Measurements from ENCODE around the gene CD4.

The CD4 gene

DNA sequence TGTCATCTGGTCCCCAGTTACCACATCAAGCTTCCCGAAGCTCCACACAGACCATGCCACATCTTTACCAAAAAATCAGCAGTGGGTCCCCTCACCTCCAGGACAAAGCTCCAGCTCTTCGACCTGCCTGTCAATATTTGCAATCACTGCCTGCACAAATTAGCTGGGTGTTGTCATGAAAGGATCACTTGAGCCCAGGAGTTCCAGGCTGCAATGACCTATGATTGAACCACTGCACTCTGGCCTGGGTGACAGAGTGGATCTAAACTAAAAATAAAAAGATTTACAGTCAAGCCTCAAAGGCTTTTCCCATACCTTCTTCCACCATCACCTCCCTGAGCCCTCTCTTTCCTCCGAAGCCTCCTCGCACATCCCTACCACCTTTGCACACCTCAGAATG is 7.2 kb downstream of the CD4 start:
- peak in 2 of 10 donors; percentile 5 to 8 for DNase-seq
- intact Hi-C loops (cut with DNase I) = no loop called here

DNA sequence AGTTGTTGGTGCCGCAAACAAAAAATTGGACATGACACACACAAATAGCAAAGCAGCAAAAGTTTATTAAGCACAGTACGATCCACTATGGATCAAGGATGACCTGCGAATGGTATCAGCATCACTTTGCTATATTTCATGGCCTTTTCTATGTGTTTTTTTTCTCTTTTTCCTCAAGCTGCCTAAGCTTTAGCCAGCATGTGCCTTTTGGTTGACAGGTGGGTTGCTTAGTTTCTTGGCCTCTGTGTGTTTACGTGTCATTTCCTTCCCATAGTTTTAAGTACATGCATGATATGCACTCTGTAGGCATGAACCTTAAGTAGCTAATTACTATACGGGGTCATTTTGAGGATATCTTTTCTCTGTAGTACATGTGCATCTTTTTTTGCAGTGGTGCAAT is 9.8 kb downstream of the CD4 start:
- peak in 1 of 10 donors; percentile 2 for DNase-seq
- intact Hi-C loops (cut with DNase I) = no loop called here

DNA sequence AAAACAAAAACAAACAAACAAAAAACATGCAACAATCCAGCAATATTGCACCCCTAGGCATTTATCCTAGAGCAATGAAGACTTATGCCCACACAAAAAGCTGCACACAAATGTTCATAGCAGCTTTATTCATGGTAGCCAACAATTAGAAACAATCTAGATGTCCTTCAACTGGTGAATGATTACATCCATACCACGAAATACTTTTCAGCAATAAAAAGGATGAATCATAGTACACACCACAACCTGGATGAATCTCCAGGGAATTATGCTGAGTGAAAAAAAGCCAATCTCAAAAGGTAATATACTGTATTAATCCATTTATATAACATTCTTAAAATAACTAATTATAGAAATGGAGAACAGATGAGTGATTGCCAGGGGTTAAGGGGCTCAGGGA is 17.8 kb downstream of the CD4 start:
- DNase-seq = no peak
- intact Hi-C loops (cut with DNase I) = no loop called here

DNA sequence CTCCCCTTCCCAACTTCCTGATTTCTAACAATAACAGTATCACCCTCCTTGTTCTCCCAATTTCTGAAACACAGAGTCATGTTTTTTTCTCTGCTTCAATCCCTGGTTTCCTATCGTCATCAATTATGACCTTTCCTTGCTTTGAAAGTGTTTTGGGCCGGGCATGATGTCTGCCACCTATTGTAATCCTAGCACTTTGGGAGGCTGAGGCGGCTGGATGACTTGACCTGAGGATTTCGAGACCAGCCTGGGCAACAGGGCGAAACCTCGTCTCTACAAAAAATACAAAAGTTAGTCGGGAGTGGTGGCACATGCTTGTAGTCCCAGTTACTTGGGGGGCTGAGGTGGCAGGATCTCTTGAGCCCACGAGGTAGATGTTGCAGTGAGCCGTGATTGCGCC is 19.7 kb downstream of the CD4 start:
- intact Hi-C loops (cut with DNase I) = no loop called here
- peak in 2 of 10 donors; percentile 22 to 34 for DNase-seq

DNA sequence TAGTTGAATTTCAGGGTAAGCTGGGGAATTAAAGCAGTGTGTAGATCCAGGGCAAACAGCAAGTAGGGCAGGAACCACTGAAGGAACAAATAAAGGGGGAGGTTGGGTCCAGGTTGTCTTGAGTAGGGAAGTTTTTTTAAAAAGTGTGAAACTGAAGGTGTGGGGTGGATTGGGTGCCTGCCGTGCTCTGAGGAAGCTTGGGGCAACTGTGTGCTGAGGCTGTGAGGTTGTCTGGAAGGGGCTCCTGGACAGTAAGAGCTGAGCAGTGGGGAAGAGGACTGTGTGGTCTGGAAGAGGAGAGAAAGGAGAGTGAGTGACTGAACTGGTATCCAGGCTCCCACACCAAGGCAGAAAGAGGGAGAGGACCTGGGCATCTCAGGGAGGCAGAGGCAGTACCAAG is 21.4 kb downstream of the CD4 start:
- intact Hi-C loops (cut with DNase I) = no loop called here
- DNase-seq = peak in 2 of 10 donors; percentile 24 to 32

DNA sequence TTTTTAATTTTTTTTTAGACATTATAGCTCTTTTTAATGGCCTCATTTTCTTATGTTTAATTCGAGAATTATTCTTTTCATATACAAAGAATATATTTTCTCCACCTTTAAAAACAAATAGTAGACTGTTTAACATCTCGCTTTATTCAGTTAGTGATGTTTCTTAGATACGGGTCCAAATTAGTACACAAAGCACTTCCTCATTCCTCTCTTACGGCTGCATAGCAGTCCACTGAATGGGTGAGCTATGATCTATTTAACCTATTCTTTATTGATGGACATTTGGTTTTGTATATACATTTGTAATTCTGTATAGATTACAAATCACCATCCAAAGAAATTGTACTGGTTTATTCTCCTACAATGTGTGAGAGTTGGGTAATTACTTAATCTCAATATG is 24.0 kb downstream of the CD4 start:
- DNase-seq = no peak
- intact Hi-C loops (cut with DNase I) = no loop called here

DNA sequence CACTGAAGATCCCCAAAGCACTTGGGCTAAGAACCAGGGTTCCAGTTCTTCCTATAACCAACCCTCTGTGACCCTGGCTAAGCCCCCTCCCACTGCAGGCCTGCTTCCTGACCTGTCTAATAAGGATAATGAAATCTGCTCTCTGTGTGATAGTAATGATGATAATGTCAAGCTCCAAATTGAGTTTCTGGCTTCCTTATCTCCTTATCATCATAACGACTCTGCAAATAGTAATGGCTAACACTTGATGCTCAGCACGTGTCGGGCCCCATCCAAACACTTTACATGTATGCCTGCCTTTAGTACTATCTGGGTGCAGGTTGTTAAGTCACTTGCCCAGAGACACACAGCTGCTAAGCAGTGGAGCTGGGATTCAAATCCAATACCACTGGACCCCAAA is 27.3 kb downstream of the CD4 start:
- intact Hi-C loops (cut with DNase I) = no loop called here
- DNase-seq = peak in 1 of 10 donors; percentile 8

DNA sequence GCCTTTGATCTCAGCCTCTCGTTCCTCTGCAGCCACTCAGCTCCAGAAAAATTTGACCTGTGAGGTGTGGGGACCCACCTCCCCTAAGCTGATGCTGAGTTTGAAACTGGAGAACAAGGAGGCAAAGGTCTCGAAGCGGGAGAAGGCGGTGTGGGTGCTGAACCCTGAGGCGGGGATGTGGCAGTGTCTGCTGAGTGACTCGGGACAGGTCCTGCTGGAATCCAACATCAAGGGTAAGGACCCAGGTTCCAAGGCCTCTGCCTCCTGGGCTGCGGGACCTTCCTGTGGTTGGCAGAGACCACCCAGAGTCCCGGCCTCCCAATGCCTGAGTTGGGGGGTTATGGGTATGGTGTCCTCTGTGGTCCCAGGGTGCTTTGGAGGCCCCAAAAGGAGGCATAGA is 27.8 kb downstream of the CD4 start:
- DNase-seq = peak in 2 of 10 donors; percentile 25 to 79
- intact Hi-C loops (cut with DNase I) = no loop called here

DNA sequence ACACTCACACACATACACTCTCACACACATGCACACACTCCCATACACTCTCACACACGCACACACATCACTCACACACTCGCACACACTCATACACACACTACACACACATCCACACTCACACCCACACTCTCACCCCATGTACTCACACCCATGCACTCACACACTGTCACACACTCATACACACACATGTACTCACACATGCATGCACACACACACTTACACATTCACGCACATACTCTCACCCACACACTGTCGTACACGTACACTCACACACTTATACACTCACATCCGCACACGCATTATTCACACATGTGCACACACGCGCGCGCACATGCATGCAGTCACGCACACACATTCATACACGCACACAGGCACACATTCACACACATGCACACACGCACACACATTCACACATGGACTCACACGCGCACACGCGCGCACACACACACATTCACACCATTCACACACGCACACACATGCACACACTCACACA is 28.4 kb downstream of the CD4 start:
- intact Hi-C loops (cut with DNase I) = no loop called here
- DNase-seq = peak in 2 of 10 donors; percentile 4 to 43

DNA sequence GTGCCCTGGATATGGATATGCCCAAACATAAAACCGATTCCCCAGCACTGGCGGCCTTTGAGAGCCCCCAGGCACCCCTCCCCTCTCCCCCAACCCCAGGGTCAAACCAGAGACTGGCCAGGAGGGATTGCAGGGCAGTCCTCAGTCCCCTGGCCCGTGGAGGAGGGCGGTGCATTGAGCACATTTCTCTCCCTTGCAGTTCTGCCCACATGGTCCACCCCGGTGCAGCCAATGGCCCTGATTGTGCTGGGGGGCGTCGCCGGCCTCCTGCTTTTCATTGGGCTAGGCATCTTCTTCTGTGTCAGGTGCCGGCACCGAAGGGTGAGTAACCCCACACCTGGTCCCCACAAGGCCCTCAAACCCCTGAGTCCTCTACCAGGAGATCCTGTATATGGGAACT is 28.9 kb downstream of the CD4 start:
- intact Hi-C loops (cut with DNase I) = no loop called here
- peak in 2 of 10 donors; percentile 18 to 70 for DNase-seq

DNA sequence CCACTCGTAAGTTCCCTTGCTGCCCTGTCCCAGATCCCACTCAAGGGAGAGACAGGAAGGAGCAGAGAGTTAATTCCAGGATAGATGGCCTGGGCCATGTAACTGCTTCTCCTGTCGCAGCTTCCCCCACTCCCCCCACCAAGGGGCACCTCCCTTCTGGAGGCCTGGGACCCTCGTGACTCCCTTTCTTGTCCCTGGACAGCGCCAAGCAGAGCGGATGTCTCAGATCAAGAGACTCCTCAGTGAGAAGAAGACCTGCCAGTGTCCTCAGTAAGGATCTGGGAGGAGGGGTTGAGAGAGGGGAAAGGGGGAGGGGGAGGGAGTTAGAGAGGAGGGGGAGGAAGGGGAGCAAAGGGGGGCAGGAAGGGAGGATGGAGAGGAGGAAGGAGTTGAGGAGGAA is 29.3 kb downstream of the CD4 start:
- peak in 2 of 10 donors; percentile 52 to 66 for DNase-seq
- intact Hi-C loops (cut with DNase I) = no loop called here

DNA sequence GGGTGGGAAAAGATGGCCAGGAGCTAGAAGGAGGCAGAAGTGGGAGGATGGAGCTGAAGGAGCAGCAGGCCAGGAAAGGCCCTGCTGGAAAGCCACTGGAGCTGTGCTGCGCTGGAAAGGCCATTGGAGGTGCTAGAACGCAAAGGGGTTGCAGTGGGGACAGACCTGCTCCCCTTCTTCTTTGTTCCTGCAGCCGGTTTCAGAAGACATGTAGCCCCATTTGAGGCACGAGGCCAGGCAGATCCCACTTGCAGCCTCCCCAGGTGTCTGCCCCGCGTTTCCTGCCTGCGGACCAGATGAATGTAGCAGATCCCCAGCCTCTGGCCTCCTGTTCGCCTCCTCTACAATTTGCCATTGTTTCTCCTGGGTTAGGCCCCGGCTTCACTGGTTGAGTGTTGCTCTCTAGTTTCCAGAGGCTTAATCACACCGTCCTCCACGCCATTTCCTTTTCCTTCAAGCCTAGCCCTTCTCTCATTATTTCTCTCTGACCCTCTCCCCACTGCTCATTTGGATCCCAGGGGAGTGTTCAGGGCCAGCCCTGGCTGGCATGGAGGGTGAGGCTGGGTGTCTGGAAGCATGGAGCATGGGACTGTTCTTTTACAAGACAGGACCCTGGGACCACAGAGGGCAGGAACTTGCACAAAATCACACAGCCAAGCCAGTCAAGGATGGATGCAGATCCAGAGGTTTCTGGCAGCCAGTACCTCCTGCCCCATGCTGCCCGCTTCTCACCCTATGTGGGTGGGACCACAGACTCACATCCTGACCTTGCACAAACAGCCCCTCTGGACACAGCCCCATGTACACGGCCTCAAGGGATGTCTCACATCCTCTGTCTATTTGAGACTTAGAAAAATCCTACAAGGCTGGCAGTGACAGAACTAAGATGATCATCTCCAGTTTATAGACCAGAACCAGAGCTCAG is 30.0 kb downstream of the CD4 start:
- DNase-seq = peak in 2 of 10 donors; percentile 44 to 78
- intact Hi-C loops (cut with DNase I) = no loop called here

DNA sequence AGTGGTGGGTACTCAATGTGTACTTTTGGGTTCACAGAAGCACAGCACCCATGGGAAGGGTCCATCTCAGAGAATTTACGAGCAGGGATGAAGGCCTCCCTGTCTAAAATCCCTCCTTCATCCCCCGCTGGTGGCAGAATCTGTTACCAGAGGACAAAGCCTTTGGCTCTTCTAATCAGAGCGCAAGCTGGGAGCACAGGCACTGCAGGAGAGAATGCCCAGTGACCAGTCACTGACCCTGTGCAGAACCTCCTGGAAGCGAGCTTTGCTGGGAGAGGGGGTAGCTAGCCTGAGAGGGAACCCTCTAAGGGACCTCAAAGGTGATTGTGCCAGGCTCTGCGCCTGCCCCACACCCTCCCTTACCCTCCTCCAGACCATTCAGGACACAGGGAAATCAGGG is 30.8 kb downstream of the CD4 start:
- peak in 2 of 10 donors; percentile 52 to 76 for DNase-seq
- intact Hi-C loops (cut with DNase I) = no loop called here

DNA sequence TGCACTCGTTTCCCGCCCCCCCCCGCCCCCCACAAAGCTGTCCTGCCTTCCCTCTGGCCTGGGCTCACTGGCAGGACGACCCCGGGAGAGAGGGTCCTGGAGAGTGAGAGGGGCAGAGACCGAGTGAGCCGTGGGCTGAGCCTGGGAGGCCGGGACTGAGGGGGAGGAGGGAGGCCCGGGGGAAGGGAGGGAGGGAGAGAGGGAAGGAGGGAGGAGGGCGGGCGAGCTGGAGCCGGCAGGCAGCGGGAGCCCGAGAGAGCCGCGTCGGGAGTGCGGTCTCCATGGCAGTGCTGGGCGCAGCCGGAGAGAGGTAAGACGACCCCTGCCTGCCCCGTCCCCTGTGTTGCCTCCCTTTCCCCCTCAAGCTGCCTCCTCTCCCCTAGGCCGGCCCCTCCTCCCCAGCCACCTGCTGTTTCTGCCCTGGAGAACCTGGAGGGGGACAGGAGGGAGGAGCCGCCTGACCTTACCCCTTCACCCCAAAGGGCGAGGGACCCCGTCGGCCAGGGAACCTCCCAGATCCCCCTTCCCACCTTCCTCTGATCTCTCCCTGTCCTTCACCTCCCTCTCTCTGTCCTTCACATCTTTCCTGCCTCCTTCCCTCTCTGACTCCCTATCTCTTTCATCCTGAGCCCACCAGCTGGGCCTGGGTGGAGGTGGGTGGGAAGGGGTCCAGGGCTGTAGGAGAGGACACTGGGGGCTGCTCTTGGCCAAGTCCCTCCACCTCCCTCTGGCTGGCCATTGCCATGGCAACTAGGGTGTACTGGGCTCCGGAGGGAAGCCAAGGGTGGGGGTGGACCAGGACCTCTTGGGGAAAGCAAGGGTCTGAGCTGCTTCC is 32.5 kb downstream of the CD4 start, which contains the start of gene GPR162:
TSS of gene GPR162 (plus strand) at position 231 of the 835 bp plus-strand sequence. CDS start 2,078 bp downstream, outside the sequence.
- intact Hi-C loops (cut with DNase I) = no loop called here

DNA sequence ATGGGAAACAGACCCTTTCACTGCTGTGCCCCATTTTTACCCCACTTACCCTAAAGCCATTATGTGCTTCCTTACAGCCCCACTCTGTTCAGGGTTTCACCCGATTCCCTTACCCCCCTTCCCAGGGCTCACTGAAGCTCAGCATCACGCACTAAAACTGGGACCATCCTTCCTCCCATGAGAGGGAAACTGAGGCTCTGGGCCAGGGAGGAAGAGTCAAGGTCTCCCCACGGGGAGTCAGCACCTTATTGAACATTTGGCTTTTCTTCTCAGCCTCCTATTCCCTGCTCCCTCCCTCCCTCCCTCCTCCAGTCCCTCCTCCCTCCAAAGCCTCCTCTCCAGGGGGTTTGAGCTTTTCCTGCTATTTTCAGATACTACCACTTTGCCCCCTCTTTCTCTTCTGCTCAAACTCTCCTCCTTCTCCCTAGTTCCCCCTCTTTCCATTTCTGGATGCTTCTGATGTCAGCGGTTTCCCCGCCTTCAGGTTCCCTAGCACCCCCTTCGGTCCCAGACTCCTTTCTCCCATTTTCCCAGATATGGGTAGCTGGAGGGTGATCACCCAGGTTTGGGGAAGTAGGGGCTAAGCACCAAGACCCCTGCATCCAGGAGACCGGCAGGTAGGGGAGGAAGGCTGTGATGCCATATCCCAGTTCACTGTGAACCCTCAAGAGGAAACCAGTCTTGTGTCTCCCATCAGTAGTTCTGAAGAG is 33.3 kb downstream of the CD4 start:
- intact Hi-C loops (cut with DNase I) = no loop called here
- DNase-seq = peak in 2 of 10 donors; percentile 77 to 79

More for the DNA sequence above, 32.5 kb downstream of the CD4 start, which contains the start of gene GPR162:
- DNase-seq = peak in 9 of 10 donors; percentile 54 to 94 (median 70)

DNA sequence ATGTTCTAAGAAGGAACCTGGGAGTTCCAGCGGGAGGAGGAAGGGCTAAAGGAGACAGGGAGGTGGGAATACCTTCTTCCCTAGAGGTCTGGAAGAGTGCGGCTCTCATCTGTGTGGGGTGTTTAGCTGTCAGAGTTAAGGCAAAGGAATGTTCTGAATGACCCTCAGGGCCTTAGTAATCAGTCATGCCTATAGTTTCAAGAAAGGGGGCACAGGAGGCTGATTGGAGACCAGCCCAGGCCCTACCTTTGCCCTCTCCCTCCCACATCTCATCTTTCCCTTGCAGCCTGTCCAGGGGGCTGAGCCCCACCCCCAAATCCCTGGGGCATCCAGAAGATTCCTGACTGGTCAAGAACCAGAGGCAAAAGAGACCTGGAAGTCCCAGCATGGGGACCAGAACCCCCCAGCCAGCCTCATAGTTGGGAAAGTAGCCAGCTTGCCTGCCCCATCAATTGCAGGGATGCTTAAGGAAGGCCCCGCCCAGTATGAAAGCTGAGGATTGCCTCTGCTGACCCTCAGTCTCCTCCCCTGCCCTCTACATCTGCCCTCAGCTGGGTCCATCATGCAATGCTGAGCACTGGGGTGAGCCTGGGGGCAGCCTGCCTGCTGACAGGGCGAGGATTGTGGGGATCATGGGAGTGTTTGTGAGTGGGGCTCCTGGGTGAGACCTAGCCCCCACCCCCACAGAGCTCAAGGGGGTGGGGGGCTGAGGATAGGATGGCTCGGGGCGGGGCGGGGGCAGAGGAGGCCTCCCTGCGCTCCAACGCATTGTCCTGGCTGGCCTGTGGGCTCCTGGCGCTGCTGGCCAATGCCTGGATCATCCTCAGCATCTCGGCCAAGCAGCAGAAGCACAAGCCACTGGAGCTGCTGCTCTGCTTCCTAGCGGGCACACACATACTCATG is 34.1 kb downstream of the CD4 start:
- DNase-seq = peak in 2 of 10 donors; percentile 17 to 40
- intact Hi-C loops (cut with DNase I) = no loop called here

DNA sequence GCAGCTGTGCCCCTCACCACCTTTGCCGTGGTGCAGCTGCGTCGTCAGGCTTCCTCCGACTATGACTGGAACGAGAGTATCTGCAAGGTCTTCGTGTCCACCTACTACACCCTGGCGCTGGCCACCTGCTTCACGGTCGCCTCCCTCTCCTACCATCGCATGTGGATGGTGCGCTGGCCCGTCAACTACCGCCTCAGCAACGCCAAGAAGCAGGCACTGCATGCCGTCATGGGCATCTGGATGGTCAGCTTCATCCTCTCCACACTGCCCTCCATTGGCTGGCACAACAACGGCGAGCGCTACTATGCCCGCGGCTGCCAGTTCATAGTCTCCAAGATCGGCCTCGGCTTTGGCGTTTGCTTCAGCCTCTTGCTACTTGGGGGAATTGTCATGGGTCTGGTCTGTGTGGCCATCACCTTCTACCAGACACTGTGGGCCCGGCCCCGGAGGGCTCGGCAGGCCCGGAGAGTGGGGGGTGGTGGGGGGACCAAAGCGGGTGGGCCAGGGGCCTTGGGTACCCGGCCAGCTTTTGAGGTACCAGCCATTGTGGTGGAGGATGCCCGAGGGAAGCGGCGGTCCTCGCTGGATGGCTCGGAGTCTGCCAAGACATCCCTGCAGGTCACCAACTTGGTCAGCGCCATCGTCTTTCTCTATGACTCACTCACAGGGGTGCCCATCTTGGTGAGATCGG is 34.9 kb downstream of the CD4 start:
- DNase-seq = peak in 7 of 10 donors; percentile 45 to 94 (median 74)
- intact Hi-C loops (cut with DNase I) = no loop called here

DNA sequence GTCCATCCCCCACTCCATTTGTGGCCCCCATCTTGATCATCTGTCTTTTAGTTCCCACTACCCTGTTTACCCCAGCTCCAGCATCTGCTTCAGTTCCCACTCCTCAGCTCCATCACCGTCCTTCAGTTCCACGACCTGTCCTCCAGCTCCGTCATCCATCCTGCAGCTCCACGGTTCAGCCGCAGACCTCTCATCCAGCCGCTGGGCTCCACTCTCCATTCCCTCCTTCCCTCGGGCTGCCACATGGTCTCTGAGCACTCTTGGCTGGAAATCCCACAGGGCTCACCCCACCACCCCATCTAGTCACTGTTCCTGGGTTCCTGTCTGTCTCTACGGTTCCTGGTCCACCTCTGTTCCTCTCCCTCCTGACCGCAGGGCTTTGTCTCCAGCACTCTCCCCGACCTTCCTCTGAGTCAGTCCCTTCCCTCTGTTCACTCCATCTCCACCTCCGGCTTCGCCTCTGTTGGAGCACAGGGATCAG is 35.6 kb downstream of the CD4 start:
- intact Hi-C loops (cut with DNase I) = loop anchor here (1.0 to 5.0 kb wide), 2 partner anchors 72 to 88 kb away; partner anchors contain the start of gene MLF2

More for the DNA sequence above, 35.6 kb downstream of the CD4 start:
- peak in 2 of 10 donors; percentile 84 to 86 for DNase-seq
